Measurements from ENCODE around the gene SMTNL2. TPM values are rescaled to one million over a fixed set of nuclear protein-coding genes. Genes with fewer than 3 reads are reported as not detected.

Gene SMTNL2
- total RNA-seq, 1 experiment from 2014 or later: not detected

GRCh38 chr17:4536259-4536741 lies 48.0 kb upstream of the SMTNL2 start:
- intact Hi-C loops (cut with micrococcal nuclease; ENCODE audit: unreplicated experiment): no loop called here
- no peak overlapping the region for H3K27ac ChIP-seq (ENCODE audit: low read depth, low read length, poor library complexity, severe bottlenecking)
- H3K4me1 ChIP-seq (ENCODE audit: insufficient read depth, low read length, poor library complexity, severe bottlenecking): peaks cover 7% of the 10 kb centered on the region
- no peak for TF ChIP-seq EZH2 (IDR thresholded peaks at IDR 0.05; ENCODE audit: borderline replicate concordance, low read depth, low read length, poor library complexity, severe bottlenecking)
- TF ChIP-seq CTCF (conservative IDR thresholded peaks at IDR 0.05; ENCODE audit: low read depth, low read length): no peak
- POLR2A ChIA-PET (ENCODE audit: low non-redundant PET): interaction anchor here (0.5 kb wide), 1 partner anchor 450 kb away, joined by 3 read pairs; no protein-coding TSS in a partner anchor
- no TSS peak for BruUV-seq (replicated peaks)
- peak; percentile 21 for DNase-seq (ENCODE audit: low spot score)
- H3K27me3 ChIP-seq (replicated peaks; ENCODE audit: insufficient read depth, low read depth, low read length, poor library complexity): no peaks in the 10 kb centered on the region
- H3K4me3 ChIP-seq (ENCODE audit: low read depth, low read length, poor library complexity, severe bottlenecking): no peak overlapping the region
- H3K36me3 ChIP-seq (ENCODE audit: insufficient read depth, low read length, poor library complexity, severe bottlenecking): peaks cover 35% of the 10 kb centered on the region
- no peaks in the 10 kb centered on the region for H3K9me3 ChIP-seq (ENCODE audit: low read depth, low read length, poor library complexity, severe bottlenecking)
- CTCF ChIA-PET: no interaction called here

- BruUV-seq (replicated peaks): no TSS peak
- peaks cover 5% of the 10 kb centered on the region for H3K4me1 ChIP-seq (ENCODE audit: insufficient read depth, low read length, poor library complexity, severe bottlenecking)
- intact Hi-C loops (cut with micrococcal nuclease; ENCODE audit: unreplicated experiment): no loop called here
- CTCF ChIA-PET: no interaction called here
- H3K9me3 ChIP-seq (ENCODE audit: low read depth, low read length, poor library complexity, severe bottlenecking): no peaks in the 10 kb centered on the region
- H3K4me3 ChIP-seq (ENCODE audit: low read depth, low read length, poor library complexity, severe bottlenecking): no peak overlapping the region
- no peak for DNase-seq (ENCODE audit: low spot score)
- POLR2A ChIA-PET (ENCODE audit: low non-redundant PET): no interaction called here
- no peaks in the 10 kb centered on the region for H3K27me3 ChIP-seq (replicated peaks; ENCODE audit: insufficient read depth, low read depth, low read length, poor library complexity)
- H3K36me3 ChIP-seq (ENCODE audit: insufficient read depth, low read length, poor library complexity, severe bottlenecking): peaks cover 41% of the 10 kb centered on the region
- no peak overlapping the region for H3K27ac ChIP-seq (ENCODE audit: low read depth, low read length, poor library complexity, severe bottlenecking)
- no peak for TF ChIP-seq EZH2 (IDR thresholded peaks at IDR 0.05; ENCODE audit: borderline replicate concordance, low read depth, low read length, poor library complexity, severe bottlenecking)
- no peak for TF ChIP-seq CTCF (conservative IDR thresholded peaks at IDR 0.05; ENCODE audit: low read depth, low read length)
Observed at GRCh38 chr17:4536742-4537411, 47.5 kb upstream of the SMTNL2 start.

GRCh38 chr17:4537451-4538235 lies 46.7 kb upstream of the SMTNL2 start:
- Histone ChIP-seq H3K9me3 (ENCODE audit: low read depth, low read length, poor library complexity, severe bottlenecking) (no peaks in the 10 kb centered on the region), H3K27ac (ENCODE audit: low read depth, low read length, poor library complexity, severe bottlenecking) (no peak overlapping the region), H3K27me3 (replicated peaks; ENCODE audit: insufficient read depth, low read depth, low read length, poor library complexity) (no peaks in the 10 kb centered on the region), H3K4me3 (ENCODE audit: low read depth, low read length, poor library complexity, severe bottlenecking) (no peak overlapping the region), H3K4me1 (ENCODE audit: insufficient read depth, low read length, poor library complexity, severe bottlenecking) (peaks cover 5% of the 10 kb centered on the region), H3K36me3 (ENCODE audit: insufficient read depth, low read length, poor library complexity, severe bottlenecking) (peaks cover 48% of the 10 kb centered on the region)
- CTCF ChIA-PET: interaction anchor here (0.6 kb wide), 1 partner anchor 32 kb away, joined by 15 read pairs; no protein-coding TSS in a partner anchor
- TF ChIP-seq EZH2 (IDR thresholded peaks at IDR 0.05; ENCODE audit: borderline replicate concordance, low read depth, low read length, poor library complexity, severe bottlenecking): no peak
- no peak for TF ChIP-seq CTCF (conservative IDR thresholded peaks at IDR 0.05; ENCODE audit: low read depth, low read length)
- DNase-seq (ENCODE audit: low spot score): no peak
- POLR2A ChIA-PET (ENCODE audit: low non-redundant PET): no interaction called here
- intact Hi-C loops (cut with micrococcal nuclease; ENCODE audit: unreplicated experiment): no loop called here
- BruUV-seq (replicated peaks): no TSS peak
